ENCODE measurements around the gene TCF15.

Gene TCF15

DNA sequence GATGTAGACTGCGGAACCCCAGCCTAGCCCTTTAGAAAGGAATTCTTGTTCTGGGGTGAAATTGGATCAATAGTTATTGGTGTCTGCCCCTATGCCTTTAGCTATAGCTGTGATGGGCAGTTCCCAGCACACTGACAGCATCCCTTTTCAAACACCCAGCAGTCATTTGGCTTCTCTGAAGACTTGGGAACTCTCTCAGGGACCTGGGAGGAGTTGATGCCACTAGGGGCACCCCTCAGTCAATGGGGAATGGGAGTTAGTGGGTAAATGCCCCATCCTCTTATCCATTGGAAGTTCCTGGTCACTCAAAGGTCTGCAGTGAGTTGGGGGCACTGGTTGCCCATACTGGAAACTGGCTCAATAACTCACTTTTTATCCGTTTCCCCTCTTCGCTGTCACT is 34.9 kb downstream of the TCF15 start:
- DNase-seq = no peak

GRCh38 chr20:574297-574942 is 35.7 kb downstream of the TCF15 start:
- no peak for DNase-seq

DNA sequence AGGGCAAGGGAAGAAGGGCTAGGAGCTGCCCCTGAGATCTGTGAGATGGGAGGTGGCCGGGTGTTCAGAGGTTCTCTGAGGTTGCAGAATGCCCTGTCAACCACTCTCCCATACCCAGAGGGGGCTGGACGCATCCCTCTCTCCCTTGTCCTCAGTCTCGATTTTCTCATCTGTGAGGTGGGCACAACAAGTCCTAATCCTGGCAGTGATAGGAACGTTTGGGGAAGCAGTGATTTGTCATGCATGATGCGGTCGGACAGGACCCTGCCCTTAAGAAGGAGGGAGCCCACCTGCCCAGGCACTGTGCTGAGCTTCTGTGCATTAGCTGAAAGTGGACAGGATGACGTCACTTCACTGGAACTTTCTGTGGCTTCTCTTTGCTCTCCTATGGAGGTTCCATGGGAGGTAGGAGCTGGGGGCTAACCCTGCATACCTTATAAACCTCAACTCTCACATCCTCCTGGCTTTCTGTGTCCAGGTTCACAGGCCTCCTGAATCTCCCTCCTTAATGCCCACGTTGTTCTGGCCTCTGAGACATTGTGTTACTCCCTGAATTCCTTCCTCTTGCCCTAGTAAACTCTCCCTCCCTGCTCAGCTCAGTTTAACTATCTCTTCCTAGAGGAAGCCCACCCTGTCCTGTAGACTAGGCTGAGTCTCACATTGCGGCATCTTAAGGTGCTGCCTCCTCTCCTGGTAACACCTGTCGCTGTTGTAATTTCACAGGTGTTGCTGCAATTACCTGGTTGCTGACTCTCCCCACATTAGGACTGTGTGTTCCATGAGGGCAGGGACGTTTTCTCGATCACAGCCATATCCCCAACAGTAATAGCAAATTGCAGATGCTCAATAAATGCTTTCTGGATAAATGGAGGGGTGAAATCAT is 36.5 kb downstream of the TCF15 start:
- DNase-seq = peak; percentile 21

- no peak for DNase-seq
Measured at GRCh38 chr20:572727-573126, 37.4 kb downstream of the TCF15 start.

- peak; percentile 18 for DNase-seq
Measured at GRCh38 chr20:571754-572441, 38.2 kb downstream of the TCF15 start.

GRCh38 chr20:568673-569415 is 41.3 kb downstream of the TCF15 start:
- DNase-seq = peak; percentile 23

DNA sequence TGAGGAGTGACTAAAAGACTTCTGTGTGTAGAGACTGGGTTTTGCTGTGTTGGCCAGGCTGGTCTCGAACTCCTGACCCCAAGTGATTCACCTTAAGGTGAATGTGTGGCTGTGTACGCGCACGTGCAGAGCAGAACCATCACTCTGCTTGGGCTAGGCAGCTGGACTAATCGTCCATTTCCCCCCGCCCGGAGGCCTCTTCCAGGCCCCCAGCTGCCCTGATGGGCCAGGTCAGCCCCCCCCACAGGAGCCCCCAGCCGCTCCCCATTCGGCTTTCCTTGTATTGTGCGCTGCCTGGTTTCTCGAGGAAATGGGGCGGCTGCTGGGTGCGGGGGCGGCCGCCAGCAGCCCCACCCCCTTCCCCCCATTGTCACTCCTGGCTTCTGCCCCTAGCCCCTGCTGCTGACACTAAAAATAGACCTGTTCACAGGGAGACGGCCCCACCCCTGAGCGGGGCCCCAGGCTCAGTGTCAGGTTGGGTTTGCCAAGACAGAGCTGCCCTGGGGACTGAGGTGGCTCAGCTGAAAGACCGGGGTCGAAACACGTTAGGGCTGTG is 41.9 kb downstream of the TCF15 start:
- no peak for DNase-seq

GRCh38 chr20:564192-564591 is 45.9 kb downstream of the TCF15 start:
- no peak for DNase-seq

DNA sequence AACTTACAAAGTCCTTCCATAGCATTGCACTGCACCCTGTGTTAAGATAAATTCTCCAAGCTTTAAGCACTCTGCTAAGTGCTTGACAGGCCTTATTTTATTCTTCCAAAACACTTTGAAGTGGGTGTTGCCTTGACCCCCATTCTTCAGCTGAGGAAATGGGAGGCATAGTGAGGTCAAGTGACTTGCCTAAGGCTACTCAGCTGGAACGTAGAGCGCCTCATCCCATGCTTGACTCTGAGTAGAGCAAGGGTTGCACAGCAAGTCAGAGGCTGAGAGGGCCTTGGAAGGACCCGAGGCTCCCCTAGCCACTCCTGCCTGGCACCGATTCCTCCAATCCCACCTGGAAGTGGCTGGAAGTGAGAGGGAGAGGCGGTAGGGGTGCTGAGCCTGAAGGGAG is 46.9 kb downstream of the TCF15 start:
- no peak for DNase-seq

DNA sequence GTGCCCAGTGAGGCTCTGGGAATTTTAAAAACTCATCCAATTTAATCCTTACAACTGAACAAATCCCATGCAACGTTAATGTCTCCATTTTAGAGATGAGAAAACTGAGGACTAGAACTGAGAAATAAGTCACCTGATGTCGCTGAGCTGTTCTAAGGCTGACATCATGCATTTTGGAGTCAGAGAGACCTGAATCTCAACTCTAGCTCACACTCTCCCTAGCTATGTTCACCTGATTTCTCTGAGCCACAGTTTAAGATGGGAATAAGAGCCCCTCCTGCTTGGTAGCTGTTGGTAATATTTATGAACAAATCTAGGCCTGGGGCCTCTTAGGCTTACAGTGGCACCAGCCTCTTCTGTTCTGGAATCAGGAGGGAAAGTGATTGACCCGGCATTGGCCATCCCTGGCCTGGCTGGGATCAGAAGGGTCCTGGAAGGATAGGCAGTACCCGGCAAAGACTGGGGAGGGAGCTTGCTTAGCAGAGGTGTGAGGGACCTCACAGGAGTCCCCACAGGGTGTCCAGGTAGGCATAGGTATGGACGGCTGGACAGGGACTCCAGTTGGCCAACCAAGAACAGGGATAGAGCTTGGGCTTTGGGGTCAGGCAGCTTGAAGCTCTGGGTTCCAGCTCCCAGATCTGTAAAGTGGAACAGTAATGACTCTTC is 47.7 kb downstream of the TCF15 start:
- DNase-seq = no peak

DNA sequence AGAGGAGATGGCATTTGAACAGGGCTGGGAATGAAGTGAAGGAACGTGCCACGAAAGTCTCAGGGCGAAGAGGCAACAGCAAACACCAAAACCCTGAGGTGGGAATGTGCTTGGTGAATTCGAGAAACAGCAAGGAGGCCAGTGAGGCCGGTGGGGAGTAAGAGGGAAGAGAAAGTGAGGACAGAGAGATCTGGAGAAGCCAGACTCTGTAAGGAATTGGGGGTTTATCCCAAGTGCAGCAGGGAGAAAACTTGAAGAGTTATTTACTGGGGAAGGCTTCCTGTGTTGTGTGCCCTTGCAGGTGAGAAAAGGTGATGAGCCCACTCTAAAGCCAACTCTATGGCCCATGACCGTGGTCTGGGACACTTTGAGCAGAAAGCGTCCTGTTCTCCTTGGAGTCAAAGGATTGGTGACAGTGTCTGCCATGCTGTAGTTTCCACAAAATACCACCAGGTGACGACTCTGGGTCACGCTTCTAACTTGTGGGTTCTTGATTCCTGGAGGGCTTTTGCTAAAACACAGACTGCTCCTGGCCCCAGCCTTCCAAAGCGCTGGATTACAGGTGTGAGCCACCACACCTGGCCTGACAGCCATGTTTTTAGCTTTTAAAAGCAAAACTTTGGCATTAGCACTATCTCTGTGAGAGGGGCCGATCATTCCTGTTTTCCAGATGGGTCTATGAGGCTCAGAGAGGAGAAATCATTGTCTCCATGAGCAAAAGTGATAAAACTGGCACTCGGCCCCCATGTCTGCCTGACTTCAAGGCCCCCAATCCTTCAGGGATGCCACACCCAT is 48.5 kb downstream of the TCF15 start:
- peak; percentile 69 for DNase-seq

GRCh38 chr20:560680-561079 is 49.4 kb downstream of the TCF15 start:
- DNase-seq = no peak

DNA sequence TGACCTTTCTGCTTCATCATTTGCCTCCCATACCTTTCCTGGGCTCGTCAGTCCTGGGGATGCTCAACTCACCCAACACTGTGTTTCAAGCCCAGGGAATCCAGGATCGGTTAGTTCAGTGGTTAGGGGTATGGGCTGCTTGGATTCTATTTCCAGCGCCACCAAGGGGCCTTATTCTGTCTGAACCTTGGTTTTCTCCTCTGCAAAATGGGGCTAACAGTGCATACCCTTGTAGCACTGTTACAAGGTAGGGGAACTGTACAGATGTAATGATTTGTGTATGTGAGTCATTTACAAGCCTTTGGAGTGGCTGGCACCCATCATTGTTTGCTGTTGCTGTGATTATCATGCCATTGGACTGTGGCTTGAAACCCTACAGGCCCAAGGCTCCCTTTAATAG is 52.0 kb downstream of the TCF15 start:
- no peak for DNase-seq

DNA sequence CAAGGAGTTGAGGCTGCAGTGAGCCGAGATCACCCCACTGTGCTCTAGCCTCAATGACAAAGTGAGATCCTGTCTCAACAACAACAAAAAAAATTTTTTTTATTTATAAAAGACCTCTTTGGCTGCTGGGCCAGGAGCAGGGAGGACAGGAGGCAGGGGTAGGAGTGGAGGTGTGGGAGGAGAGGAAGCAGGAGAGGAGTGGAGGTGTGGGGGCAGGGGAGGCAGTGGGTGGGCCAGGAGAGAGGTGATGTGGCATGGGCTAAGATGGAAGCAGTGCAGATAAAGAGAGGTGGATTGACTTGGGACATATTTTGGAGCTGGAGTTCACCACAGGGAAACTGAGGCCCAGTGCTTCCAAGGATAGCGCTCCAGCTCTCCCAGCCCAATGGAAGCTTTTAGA is 53.1 kb downstream of the TCF15 start:
- no peak for DNase-seq

DNA sequence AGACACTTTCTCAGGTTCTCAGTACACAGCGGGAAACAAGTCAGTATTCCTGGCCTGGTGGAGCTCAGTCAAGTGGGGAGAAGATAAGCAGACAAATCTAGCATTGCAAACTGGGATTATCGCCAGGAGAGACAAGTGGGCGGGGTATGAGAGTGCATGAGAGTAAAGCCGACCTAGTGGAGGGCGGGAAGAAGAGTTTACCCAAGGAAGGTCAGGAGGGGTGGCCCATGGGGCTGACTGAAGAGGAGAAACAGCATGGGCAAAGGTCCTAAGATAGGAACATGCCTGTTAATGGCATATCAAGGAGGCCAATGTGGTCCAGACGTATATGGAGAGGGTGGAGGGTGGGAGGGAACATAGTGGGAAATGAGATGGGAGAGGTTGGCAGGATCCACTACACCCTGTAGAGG is 54.1 kb downstream of the TCF15 start:
- DNase-seq = peak; percentile 25

Data from EL (cell line).